HCT116 (cell line): ENCODE measurements around the gene SPATA3. TPM values are rescaled to one million over a fixed set of nuclear protein-coding genes. Genes with fewer than 3 reads are reported as not detected.
A peak's percentile ranks its signal among the peaks of the same experiment; 100 is the strongest.

Experiments
- ATAC-seq: fragments of 200-7000 bp; cut with Tn5 transposase; 2 replicates; pipeline ENCODE4 v1.9.1; 2020; ENCODE audit warnings: mild to moderate bottlenecking, moderate library complexity
- BruUV-seq: library from RNA; stranded (reverse); fragments of 400-500 nt; replicated peaks from 2 replicates; lab custom pipeline; 2021; lab: Mats Ljungman, UMichigan
- CTCF ChIA-PET: fragments of 300-600 bp; sonication (Branson Sonifier 250); formaldehyde crosslinking; loops from one replicate; lab custom pipeline; 2021; ENCODE audit warnings: antibody characterized with exemption; lab: Charles Lee
- POLR2A ChIA-PET: fragments of 300-600, 350-600 bp; sonication (Branson Sonifier 250); formaldehyde crosslinking; loops from one replicate; lab custom pipeline; 2021; ENCODE audit warnings: antibody characterized with exemption; lab: Charles Lee
- RAD21 ChIA-PET, 2 experiments: fragments of 300-600 bp; sonication (Branson Sonifier 250); formaldehyde crosslinking; loops; one replicate each; lab custom pipeline; 2023; ENCODE audit warnings: low total read pairs in 2 of 2; ENCODE audit not compliant: uncharacterized antibody in 2 of 2, unreplicated experiment in 2 of 2, low non-redundant PET in 1 of 2; lab: Charles Lee
- DNase-seq: peaks from one replicate; pipeline ENCODE4 v3.0.0-alpha.2; 2010; ENCODE audit warnings: low read depth, low spot score
- H2AFZ ChIP-seq: fragments of 200-600 bp; shearing (Covaris generic), sonication (generic); 2 replicates; pipeline ENCODE4 v1.6.1; 2017; ENCODE audit warnings: low read depth, mixed run types, mixed read lengths, antibody characterized with exemption, low read length; ENCODE audit not compliant: poor library complexity, severe bottlenecking
- H3K27ac ChIP-seq: 2 replicates; pipeline ENCODE4 v1.5.1; 2012; ENCODE audit warnings: low read depth, low read length
- H3K27me3 ChIP-seq: fragments of 200-600 bp; sonication (generic); 2 replicates; pipeline ENCODE4 v1.6.1; 2016; ENCODE audit warnings: mixed run types, low read length, mixed read lengths; ENCODE audit not compliant: insufficient read depth
- H3K36me3 ChIP-seq, 2 experiments: fragments of 200-500 bp in 1 of 2; fragments of 200-600 bp in 1 of 2; sonication (Bioruptor generic) in 1 of 2; sonication (generic) in 1 of 2; 2 replicates each; pipeline versions ENCODE4 v1.5.1 to v1.6.1; 2014 to 2016; ENCODE audit warnings: low read length in 2 of 2, inconsistent platforms in 1 of 2, mixed read lengths in 1 of 2, mixed run types in 1 of 2; ENCODE audit not compliant: insufficient read depth in 2 of 2, control insufficient read depth in 1 of 2
- H3K4me1 ChIP-seq, 2 experiments: fragments of 200-600 bp in 1 of 2; sonication (generic) in 1 of 2; 2 replicates each; pipeline versions ENCODE4 v1.5.1 to v1.6.1; 2012 to 2017; ENCODE audit warnings: low read length in 2 of 2, inconsistent platforms in 1 of 2, mild to moderate bottlenecking in 1 of 2, mixed read lengths in 1 of 2, mixed run types in 1 of 2, moderate library complexity in 1 of 2; ENCODE audit not compliant: insufficient read depth in 2 of 2, control insufficient read depth in 1 of 2
- H3K4me2 ChIP-seq: fragments of 200-600 bp; sonication (generic); 2 replicates; pipeline ENCODE4 v1.6.1; 2017; ENCODE audit warnings: mixed run types, low read length, mixed read lengths
- H3K4me3 ChIP-seq, 2 experiments: fragments of 200-600 bp in 1 of 2; sonication (generic) in 1 of 2; replicated peaks in 1 of 2; 2 replicates each; pipeline ENCODE4 v1.5.1; 2011 to 2016; ENCODE audit warnings: low read length in 2 of 2, control low read depth in 1 of 2, low read depth in 1 of 2, mild to moderate bottlenecking in 1 of 2, mixed read lengths in 1 of 2, mixed run types in 1 of 2
- H3K79me2 ChIP-seq: fragments of 200-600 bp; sonication (generic); 2 replicates; pipeline ENCODE4 v1.6.1; 2017; ENCODE audit warnings: mild to moderate bottlenecking, mixed run types, low read length, moderate library complexity, mixed read lengths; ENCODE audit not compliant: insufficient read depth
- H3K9ac ChIP-seq: fragments of 200-600 bp; sonication (generic); 2 replicates; pipeline ENCODE4 v1.6.1; 2016; ENCODE audit warnings: low read length, mixed read lengths
- H3K9me2 ChIP-seq: fragments of 200-600 bp; sonication (generic), shearing (Covaris generic); 2 replicates; pipeline ENCODE4 v1.6.1; 2017; ENCODE audit warnings: mixed run types, mild to moderate bottlenecking, moderate library complexity; ENCODE audit not compliant: insufficient read depth
- H3K9me3 ChIP-seq, 2 experiments: fragments of 200-500 bp in 1 of 2; fragments of 200-600 bp in 1 of 2; sonication (Bioruptor generic) in 1 of 2; sonication (generic) in 1 of 2; 2 replicates each; pipeline ENCODE4 v1.6.1; 2014 to 2017; ENCODE audit warnings: low read length in 2 of 2, mixed read lengths in 2 of 2, inconsistent platforms in 1 of 2, low read depth in 1 of 2, mild to moderate bottlenecking in 1 of 2, mixed run types in 1 of 2, moderate library complexity in 1 of 2; ENCODE audit not compliant: control insufficient read depth in 1 of 2, insufficient read depth in 1 of 2
- H4K20me1 ChIP-seq: fragments of 200-600 bp; sonication (generic), shearing (Covaris generic); 2 replicates; pipeline ENCODE4 v1.6.1; 2017; ENCODE audit warnings: mixed run types, mild to moderate bottlenecking, moderate library complexity; ENCODE audit not compliant: insufficient read depth
- CEBPB ChIP-seq: IDR thresholded peaks from 2 replicates; pipeline ENCODE4 v1.6.1; 2012; ENCODE audit warnings: low read depth
- EGR1 ChIP-seq: IDR thresholded peaks from 2 replicates; pipeline ENCODE4 v1.6.1; 2012; ENCODE audit warnings: low read depth
- ELF1 ChIP-seq: IDR thresholded peaks from 2 replicates; pipeline ENCODE4 v1.6.1; 2012; ENCODE audit warnings: low read depth, borderline replicate concordance
- EZH2 ChIP-seq: fragments of 200-600 bp; sonication (generic); IDR thresholded peaks from 2 replicates; pipeline ENCODE4 v1.6.1; 2017; ENCODE audit warnings: antibody characterized with exemption, mixed run types
- FOSL1 ChIP-seq: IDR thresholded peaks from 2 replicates; pipeline ENCODE4 v1.6.1; 2012; ENCODE audit warnings: low read depth
- JUND ChIP-seq: IDR thresholded peaks from 2 replicates; pipeline ENCODE4 v1.6.1; 2012
- POLR2A ChIP-seq: IDR thresholded peaks from 2 replicates; pipeline ENCODE4 v1.7.0; 2011; ENCODE audit warnings: borderline replicate concordance; ENCODE audit not compliant: insufficient read depth, insufficient read length; ENCODE audit errors: extremely low read depth
- POLR2AphosphoS5 ChIP-seq: IDR thresholded peaks from 2 replicates; pipeline ENCODE4 v1.6.1; 2011; ENCODE audit warnings: mild to moderate bottlenecking, low read depth, low read length, moderate library complexity
- RAD21 ChIP-seq: IDR thresholded peaks from 2 replicates; pipeline ENCODE4 v1.6.1; 2012; ENCODE audit warnings: low read depth, mild to moderate bottlenecking
- TCF7L2 ChIP-seq: IDR thresholded peaks from 2 replicates; pipeline ENCODE4 v1.7.0; 2011; ENCODE audit warnings: borderline replicate concordance, inconsistent platforms; ENCODE audit not compliant: insufficient read depth, insufficient read length; ENCODE audit errors: extremely low read depth
- YY1 ChIP-seq: IDR thresholded peaks from 2 replicates; pipeline ENCODE4 v1.6.1; 2011; ENCODE audit warnings: low read length, low read depth, moderate library complexity, mild to moderate bottlenecking; ENCODE audit not compliant: insufficient replicate concordance; ENCODE audit errors: extremely low read depth
- ZFX ChIP-seq: fragments of 450-650 bp; IDR thresholded peaks from 2 replicates; pipeline ENCODE4 v1.6.1; 2017
- ZNF274 ChIP-seq: fragments of 200-500 bp; sonication (Bioruptor generic); IDR thresholded peaks from 2 replicates; pipeline ENCODE4 v1.6.1; 2014; ENCODE audit warnings: mild to moderate bottlenecking, low read depth, low read length, inconsistent platforms
- intact Hi-C: fragments of 100-400 bp; cut with micrococcal nuclease; formaldehyde crosslinking; loops from 2 replicates; pipeline ENCODE4 v1.10.0; 2022
- total RNA-seq: library from RNA; stranded (reverse); gene quantifications from one replicate; pipeline ENCODE4 v1.2.1, GENCODE V29; 2021; ENCODE audit not compliant: unreplicated experiment
- TF ChIP-seq, protein P1 (sequence below): IDR thresholded peaks from 2 replicates; pipeline ENCODE4 v1.6.1; 2012
- TF ChIP-seq, protein P2 (sequence below): IDR thresholded peaks from 2 replicates; pipeline ENCODE4 v1.6.1; 2012
- TF ChIP-seq, protein P3 (sequence below): IDR thresholded peaks from 2 replicates; pipeline ENCODE4 v1.6.1; 2012; ENCODE audit warnings: low read depth

Gene SPATA3
- total RNA-seq, 1 experiment from 2014 or later = not detected

DNA sequence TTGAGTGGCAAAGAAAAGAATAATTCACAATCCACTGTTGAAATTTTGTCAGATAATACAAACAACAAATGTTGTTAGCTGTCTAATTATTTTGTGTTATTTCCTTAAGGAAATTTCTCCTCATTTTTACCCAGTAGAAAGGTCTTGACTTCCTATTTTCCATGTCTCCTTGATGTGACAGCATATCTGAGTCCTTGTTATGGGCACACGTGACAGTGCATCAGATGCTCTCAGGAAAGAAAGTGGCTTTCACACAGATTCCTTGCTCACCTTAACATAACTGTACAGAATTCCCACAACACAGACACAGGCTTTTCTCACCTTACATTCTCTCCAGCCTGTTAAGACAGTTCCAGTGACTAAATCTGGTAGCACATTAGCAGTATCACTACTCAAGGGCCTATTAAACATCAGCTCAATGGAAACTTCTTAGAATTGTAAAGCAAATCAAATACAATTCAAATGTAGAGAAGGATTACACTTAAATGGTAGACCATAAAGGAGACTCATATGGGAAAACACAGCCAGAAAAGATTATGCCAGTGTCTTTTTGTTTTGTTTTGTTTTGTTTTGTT lies 40.7 kb upstream of the SPATA3 start:
- Histone ChIP-seq H3K27ac (no peak overlapping the region), H3K9me3 (no peaks in the 10 kb centered on the region), H3K9ac (no peak overlapping the region), H3K36me3 (no peaks in the 10 kb centered on the region), H2AFZ (no peak overlapping the region), H3K4me2 (no peak overlapping the region), H4K20me1 (no peaks in the 10 kb centered on the region), H3K4me3 (no peak overlapping the region), H3K27me3 (no peaks in the 10 kb centered on the region), H3K9me2 (no peaks in the 10 kb centered on the region), H3K4me1 (peaks cover 0 to 14% of the 10 kb centered on the region in 2 experiments; a peak in 3 of 4 replicates), H3K79me2 (no peaks in the 10 kb centered on the region)
- CTCF ChIA-PET = no interaction called here
- POLR2A ChIA-PET = no interaction called here
- ATAC-seq (no peak), DNase-seq (no peak)
- intact Hi-C loops = no loop called here
- TF ChIP-seq FOSL1 (no peak), TCF7L2 (no peak), POLR2AphosphoS5 (no peak), EGR1 (no peak)
- no TSS peak for BruUV-seq
- RAD21 ChIA-PET = no interaction called here

DNA sequence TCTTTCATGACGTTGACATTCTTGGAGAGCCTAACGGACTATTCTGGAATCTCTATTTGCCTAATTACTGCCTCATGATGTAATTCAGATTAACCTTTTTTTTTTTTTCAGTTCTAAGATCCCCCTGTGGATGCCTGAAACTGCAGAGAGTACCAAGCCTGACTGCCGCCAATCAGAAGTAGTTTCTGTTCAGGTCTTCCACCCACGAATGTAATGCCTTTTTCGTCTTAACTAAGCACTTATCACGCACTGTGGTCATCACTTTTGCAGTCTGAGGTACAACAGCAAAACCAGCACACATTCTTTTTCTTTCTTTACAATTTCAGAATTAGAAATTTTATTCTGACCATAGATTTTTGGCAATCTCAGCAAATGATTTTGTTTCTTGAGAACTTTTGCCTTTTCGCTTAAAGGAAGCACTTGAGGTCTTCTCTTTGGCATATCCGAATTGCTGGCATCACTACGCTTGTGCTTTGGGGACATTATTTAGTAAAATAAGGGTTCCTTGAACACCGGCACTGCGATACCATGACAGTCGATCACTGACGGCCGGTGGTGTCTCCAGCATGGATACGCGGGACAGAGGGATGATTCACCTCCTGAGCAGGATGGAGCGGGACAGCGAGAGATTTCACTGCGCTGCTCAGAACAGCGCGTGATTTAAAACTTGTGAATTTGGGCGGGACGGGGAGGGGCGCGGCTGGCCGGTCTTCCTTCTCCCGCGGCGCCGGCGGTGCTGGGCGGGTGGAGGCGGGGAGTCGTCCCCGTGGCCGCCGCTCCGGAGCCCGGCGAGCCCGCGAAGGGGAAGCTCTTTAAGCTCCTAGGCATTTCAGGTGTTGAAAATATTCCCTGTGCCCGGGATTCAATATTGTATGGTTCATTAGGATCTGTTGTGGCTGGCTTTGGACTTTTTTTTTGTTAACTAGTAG lies 38.8 kb upstream of the SPATA3 start:
- H3K27me3 ChIP-seq = no peaks in the 10 kb centered on the region
- DNase-seq (peak; percentile 42), ATAC-seq (peak; percentile 96)
- ChIA-PET RAD21 (no interaction called here), CTCF (no interaction called here), POLR2A (no interaction called here)
- intact Hi-C loops = no loop called here
- H4K20me1 ChIP-seq = no peaks in the 10 kb centered on the region
- H3K9me3 ChIP-seq = no peaks in the 10 kb centered on the region
- peak overlapping the region; percentile 82 for H3K4me2 ChIP-seq
- no peaks in the 10 kb centered on the region for H3K79me2 ChIP-seq
- H3K4me3 ChIP-seq = peak overlapping the region; percentile 37 to 56
- peak overlapping the region; percentile 83 for H2AFZ ChIP-seq
- no TSS peak for BruUV-seq
- H3K9ac ChIP-seq = peak overlapping the region; percentile 58
- no peak overlapping the region for H3K27ac ChIP-seq
- peaks cover 0 to 14% of the 10 kb centered on the region in 2 experiments; a peak in 3 of 4 replicates for H3K4me1 ChIP-seq
- no peaks in the 10 kb centered on the region for H3K36me3 ChIP-seq
- no peaks in the 10 kb centered on the region for H3K9me2 ChIP-seq
- no peak for TF ChIP-seq JUND
- TF ChIP-seq ELF1 = no peak
- TF ChIP-seq, protein P1, sequence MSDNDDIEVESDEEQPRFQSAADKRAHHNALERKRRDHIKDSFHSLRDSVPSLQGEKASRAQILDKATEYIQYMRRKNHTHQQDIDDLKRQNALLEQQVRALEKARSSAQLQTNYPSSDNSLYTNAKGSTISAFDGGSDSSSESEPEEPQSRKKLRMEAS = peak; percentile 64
- no peak for TF ChIP-seq ZNF274
- TF ChIP-seq ZFX = no peak
- TF ChIP-seq, protein P2, sequence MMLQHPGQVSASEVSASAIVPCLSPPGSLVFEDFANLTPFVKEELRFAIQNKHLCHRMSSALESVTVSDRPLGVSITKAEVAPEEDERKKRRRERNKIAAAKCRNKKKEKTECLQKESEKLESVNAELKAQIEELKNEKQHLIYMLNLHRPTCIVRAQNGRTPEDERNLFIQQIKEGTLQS = no peak
- TF ChIP-seq POLR2A = peak; percentile 17
- TF ChIP-seq CEBPB = no peak
- TF ChIP-seq EZH2 = no peak
- no peak for TF ChIP-seq EGR1
- TF ChIP-seq, protein P3, sequence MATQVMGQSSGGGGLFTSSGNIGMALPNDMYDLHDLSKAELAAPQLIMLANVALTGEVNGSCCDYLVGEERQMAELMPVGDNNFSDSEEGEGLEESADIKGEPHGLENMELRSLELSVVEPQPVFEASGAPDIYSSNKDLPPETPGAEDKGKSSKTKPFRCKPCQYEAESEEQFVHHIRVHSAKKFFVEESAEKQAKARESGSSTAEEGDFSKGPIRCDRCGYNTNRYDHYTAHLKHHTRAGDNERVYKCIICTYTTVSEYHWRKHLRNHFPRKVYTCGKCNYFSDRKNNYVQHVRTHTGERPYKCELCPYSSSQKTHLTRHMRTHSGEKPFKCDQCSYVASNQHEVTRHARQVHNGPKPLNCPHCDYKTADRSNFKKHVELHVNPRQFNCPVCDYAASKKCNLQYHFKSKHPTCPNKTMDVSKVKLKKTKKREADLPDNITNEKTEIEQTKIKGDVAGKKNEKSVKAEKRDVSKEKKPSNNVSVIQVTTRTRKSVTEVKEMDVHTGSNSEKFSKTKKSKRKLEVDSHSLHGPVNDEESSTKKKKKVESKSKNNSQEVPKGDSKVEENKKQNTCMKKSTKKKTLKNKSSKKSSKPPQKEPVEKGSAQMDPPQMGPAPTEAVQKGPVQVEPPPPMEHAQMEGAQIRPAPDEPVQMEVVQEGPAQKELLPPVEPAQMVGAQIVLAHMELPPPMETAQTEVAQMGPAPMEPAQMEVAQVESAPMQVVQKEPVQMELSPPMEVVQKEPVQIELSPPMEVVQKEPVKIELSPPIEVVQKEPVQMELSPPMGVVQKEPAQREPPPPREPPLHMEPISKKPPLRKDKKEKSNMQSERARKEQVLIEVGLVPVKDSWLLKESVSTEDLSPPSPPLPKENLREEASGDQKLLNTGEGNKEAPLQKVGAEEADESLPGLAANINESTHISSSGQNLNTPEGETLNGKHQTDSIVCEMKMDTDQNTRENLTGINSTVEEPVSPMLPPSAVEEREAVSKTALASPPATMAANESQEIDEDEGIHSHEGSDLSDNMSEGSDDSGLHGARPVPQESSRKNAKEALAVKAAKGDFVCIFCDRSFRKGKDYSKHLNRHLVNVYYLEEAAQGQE = no peak
- 0 out of 2 replicates have a peak, but pooled peaks have one; percentile 25 for TF ChIP-seq POLR2AphosphoS5
- TF ChIP-seq RAD21 = no peak
- no peak for TF ChIP-seq YY1
